Uterus (tissue), 4 donors: ENCODE results near the gene AGFG2. TPM values are rescaled to one million over a fixed set of nuclear protein-coding genes. Genes with fewer than 3 reads are reported as not detected.
A peak's percentile ranks its signal among the peaks of the same experiment; 100 is the strongest.

Source experiments
- DNase-seq, 2 donors: peaks; one replicate each; pipeline ENCODE4 v3.0.0-alpha.2; 2019 to 2020
- H3K27ac ChIP-seq, 2 donors: fragments of 200-600 bp; sonication (generic); 1 replicate in 1 of 2; 2 replicates in 1 of 2; pipeline ENCODE4 v1.5.1; 2016 to 2018
- H3K27me3 ChIP-seq, 2 donors: fragments of 200-600 bp; sonication (generic); one replicate each; pipeline ENCODE4 v1.5.1; 2018 to 2019; ENCODE audit warnings: control low read depth in 1 of 2
- H3K36me3 ChIP-seq, 2 donors: fragments of 200-600 bp; sonication (generic); one replicate each; pipeline ENCODE4 v1.5.1; 2019; ENCODE audit warnings: control low read depth in 1 of 2
- H3K4me1 ChIP-seq, 2 donors: fragments of 200-600 bp; sonication (generic); one replicate each; pipeline ENCODE4 v1.5.1; 2018 to 2019; ENCODE audit warnings: control low read depth in 1 of 2
- H3K4me3 ChIP-seq, 2 donors: fragments of 200-600 bp; sonication (generic); 1 replicate in 1 of 2; 2 replicates in 1 of 2; pipeline ENCODE4 v1.5.1; 2018 to 2019; ENCODE audit warnings: mild to moderate bottlenecking in 1 of 2
- H3K9me3 ChIP-seq, 2 donors: fragments of 200-600 bp; sonication (generic); one replicate each; pipeline ENCODE4 v1.5.1; 2019; ENCODE audit warnings: control low read depth in 1 of 2
- POLR2A ChIP-seq, 2 donors: fragments of 450-650 bp; IDR thresholded peaks; one replicate each; pipeline ENCODE4 v1.6.1; 2016; ENCODE audit warnings: antibody characterized with exemption in 2 of 2, mild to moderate bottlenecking in 1 of 2, moderate library complexity in 1 of 2
- intact Hi-C: fragments of 100-400 bp; cut with DNase I; formaldehyde crosslinking; loops from one replicate; pipeline ENCODE4 v1.15.1; 2023; ENCODE audit warnings: low total_unique reads
- total RNA-seq, 4 donors: library from RNA; depleted of rRNA in 3 of 4; stranded (reverse); fragments of >200 nt in 3 of 4; gene quantifications; one replicate each; pipeline versions ENCODE4 v1.1.0 to v1.2.4, GENCODE V29; 2014 to 2023
- TF ChIP-seq, protein P1 (sequence below), 4 experiments: fragments of 200-600 bp in 2 of 4; fragments of 450-650 bp in 2 of 4; sonication (generic) in 2 of 4; IDR thresholded peaks; one replicate each; pipeline ENCODE4 v1.5.1; 2016 to 2019; ENCODE audit warnings: antibody characterized with exemption in 4 of 4, mild to moderate bottlenecking in 2 of 4, moderate library complexity in 1 of 4
- donor health status: DM: yes; HTN: yes; CAD: no.

AGFG2 gene
- total RNA-seq, 4 donors from 2014 or later, result 6.8 to 64.4 (median 20.4) TPM

DNA sequence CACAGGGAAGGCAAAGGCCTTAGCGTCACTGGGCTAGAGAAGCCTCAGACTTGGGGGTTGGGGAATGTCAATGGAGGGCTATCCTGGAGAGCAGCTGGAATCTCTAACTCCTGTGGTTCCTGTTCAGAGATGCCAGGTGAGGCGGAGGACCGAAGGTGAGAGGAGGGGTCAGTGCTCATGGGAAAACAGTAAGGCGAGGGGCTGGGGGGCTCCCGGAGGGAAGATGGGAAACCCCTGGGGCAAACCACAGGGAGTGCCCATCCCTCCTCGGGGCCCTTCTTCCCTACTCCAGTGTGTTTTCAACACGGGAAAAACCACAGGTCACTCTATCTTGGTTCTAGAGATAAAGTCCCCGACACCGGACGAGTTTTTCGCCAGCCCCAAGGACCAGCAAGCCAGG is 43.6 kb downstream of the AGFG2 start:
- intact Hi-C loops, result loop anchor here (10.0 kb wide), 1 partner anchor 92 kb away; the partner anchor contains the start of gene GNB2
- H3K4me3 ChIP-seq, result no peak overlapping the region
- no peak for DNase-seq
- no peak for TF ChIP-seq POLR2A (IDR thresholded peaks at IDR 0.05)
- TF ChIP-seq, protein P1, sequence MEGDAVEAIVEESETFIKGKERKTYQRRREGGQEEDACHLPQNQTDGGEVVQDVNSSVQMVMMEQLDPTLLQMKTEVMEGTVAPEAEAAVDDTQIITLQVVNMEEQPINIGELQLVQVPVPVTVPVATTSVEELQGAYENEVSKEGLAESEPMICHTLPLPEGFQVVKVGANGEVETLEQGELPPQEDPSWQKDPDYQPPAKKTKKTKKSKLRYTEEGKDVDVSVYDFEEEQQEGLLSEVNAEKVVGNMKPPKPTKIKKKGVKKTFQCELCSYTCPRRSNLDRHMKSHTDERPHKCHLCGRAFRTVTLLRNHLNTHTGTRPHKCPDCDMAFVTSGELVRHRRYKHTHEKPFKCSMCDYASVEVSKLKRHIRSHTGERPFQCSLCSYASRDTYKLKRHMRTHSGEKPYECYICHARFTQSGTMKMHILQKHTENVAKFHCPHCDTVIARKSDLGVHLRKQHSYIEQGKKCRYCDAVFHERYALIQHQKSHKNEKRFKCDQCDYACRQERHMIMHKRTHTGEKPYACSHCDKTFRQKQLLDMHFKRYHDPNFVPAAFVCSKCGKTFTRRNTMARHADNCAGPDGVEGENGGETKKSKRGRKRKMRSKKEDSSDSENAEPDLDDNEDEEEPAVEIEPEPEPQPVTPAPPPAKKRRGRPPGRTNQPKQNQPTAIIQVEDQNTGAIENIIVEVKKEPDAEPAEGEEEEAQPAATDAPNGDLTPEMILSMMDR (IDR thresholded peaks at IDR 0.05), result no peak
- H3K36me3 ChIP-seq, result no peaks in the 10 kb centered on the region
- peak overlapping the region; percentile 27 to 91 for H3K27ac ChIP-seq
- H3K27me3 ChIP-seq, result no peaks in the 10 kb centered on the region
- H3K4me1 ChIP-seq, result peaks cover 6 to 23% of the 10 kb centered on the region in 2 donors
- no peaks in the 10 kb centered on the region for H3K9me3 ChIP-seq

DNA sequence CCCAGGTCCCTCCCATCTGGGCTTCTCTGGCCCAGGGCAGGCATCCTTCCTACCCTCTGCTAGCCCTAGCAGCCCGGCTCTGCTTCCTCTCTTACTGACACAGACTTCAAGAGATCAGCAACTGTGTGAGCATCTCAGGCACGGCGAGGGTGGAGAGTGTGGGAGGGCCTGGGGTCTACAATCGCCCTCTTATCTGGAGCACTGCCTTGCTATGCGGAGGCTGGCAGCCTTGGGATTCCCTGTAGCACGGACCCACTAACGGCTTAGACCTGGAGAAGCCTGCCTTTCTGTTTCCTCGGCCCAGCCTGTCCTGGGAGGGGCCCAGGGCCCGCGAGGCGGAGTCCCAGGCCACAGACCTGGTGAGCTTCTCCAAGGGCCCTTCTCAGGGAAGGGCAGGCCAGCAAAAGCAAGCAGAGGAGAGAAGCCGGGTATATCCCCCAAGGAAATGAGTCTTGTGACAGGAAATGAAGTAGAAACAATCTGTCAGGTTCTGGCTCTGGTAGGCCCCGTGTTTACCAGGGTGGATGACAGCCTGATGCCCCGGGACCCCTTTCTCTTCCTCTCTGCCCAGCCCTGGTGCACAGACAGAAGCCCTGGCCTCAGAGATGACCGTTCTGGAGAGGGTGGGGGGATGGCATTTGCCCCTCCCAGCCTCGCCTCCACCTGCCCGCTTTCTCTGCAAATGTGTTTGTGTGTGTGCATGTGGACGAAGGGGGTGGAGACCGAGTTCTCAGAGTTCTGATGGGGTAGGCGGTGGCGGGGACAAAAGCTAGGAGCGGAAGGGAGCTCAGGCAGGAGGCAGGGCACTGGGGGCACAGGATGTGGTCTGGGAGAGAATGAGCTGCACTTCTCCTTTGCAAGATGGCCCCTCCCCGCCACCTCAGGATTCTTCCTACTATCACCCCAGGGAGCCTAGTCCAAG is 44.4 kb downstream of the AGFG2 start:
- no peak for DNase-seq
- H3K27me3 ChIP-seq, result no peaks in the 10 kb centered on the region
- H3K36me3 ChIP-seq, result no peaks in the 10 kb centered on the region
- no peaks in the 10 kb centered on the region for H3K9me3 ChIP-seq
- H3K4me3 ChIP-seq, result peak overlapping the region in 1 of 2 donors; percentile 86
- TF ChIP-seq POLR2A (IDR thresholded peaks at IDR 0.05), result no peak
- TF ChIP-seq, protein P1 (IDR thresholded peaks at IDR 0.05), result no peak
- H3K27ac ChIP-seq, result peak overlapping the region; percentile 89 to 91
- intact Hi-C loops, result loop anchor here (10.0 kb wide), 1 partner anchor 91 kb away; the partner anchor contains the start of gene GNB2
- peaks cover 6 to 23% of the 10 kb centered on the region in 2 donors for H3K4me1 ChIP-seq

DNA sequence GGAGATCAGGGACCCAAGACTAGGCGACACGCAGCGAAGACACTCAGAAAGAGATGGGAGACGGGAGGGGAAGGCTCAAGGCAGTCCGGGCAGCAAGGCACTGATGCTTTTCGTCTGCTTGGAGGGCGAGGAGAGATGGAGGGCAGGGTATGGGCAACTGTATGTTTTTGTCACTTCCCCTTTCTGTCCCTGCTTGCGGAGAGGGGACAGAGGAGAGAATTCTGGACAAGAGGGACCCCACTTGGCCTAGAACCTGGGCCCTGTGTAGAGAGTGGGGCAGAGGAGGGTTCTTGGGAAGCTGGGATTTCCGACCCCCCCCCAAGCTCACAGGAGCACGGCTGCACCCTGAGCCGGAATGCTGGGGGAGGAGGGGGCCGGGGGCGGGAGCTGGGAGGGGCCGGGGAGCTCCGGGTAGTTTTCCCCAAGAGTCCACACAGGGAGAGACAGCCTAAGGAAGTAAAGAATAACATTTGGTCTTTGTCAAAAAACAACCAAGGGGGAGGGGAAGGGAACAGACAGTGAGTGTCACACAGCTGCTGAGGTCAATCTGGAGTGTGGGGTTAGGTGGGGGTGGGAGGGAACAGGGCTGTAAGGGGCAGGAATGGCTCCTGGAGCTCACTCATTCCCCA is 45.2 kb downstream of the AGFG2 start:
- intact Hi-C loops, result loop anchor here (10.0 kb wide), 1 partner anchor 91 kb away; the partner anchor contains the start of gene GNB2
- no peak for TF ChIP-seq POLR2A (IDR thresholded peaks at IDR 0.05)
- TF ChIP-seq, protein P1 (IDR thresholded peaks at IDR 0.05), result no peak
- no peaks in the 10 kb centered on the region for H3K9me3 ChIP-seq
- DNase-seq, result no peak
- H3K4me3 ChIP-seq, result peak overlapping the region; percentile 5 to 86
- no peaks in the 10 kb centered on the region for H3K27me3 ChIP-seq
- peaks cover 6 to 23% of the 10 kb centered on the region in 2 donors for H3K4me1 ChIP-seq
- H3K36me3 ChIP-seq, result no peaks in the 10 kb centered on the region
- H3K27ac ChIP-seq, result peak overlapping the region; percentile 89 to 91

DNA sequence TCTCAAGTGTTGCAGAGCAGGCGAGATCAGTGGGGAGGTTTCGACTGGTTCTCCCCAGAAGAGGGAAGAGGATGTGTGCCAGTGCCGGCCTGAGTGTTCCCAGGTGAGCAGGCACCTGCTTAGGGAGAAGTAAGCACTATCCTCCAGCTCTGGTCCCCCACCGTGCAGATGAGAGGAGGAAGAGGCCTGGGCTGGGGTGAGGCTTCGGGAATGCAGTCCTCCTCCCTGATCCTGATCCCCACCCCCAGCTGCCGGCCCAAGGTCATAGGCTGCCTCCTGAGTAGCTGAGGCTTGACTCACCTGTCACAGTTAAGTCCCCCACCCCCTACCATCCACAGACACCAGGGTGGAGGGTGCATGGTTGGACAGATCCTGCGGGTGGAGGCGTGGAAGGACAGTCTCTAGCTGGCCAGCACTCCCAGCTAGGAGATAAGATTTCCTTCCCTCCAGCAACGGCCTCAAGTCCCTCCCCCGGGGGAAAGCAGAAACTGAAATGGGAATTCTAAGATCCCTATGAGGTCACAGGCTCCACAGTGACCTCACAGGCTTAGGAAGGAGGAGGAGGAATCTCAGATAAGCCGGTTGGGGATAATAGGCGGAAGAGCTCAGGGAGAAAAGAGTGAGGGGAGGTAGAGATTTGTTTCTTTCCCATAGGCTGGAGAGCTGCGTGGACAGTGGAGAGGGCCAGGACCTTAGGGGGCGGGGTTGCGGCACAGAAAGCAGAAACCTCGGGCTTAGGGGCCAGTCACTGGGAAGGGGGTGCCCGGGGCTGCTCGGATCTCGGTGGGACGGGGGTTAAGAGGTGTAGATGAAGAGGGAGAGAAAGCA is 45.9 kb downstream of the AGFG2 start:
- Histone ChIP-seq H3K4me1 (peaks cover 6 to 23% of the 10 kb centered on the region in 2 donors), H3K9me3 (no peaks in the 10 kb centered on the region)

More for the DNA sequence above, 45.9 kb downstream of the AGFG2 start:
- Histone ChIP-seq H3K27me3 (no peaks in the 10 kb centered on the region), H3K36me3 (no peaks in the 10 kb centered on the region), H3K4me3 (peak overlapping the region; percentile 86 to 98), H3K27ac (peak overlapping the region; percentile 89 to 91)
- peak in 1 of 2 donors; percentile 59 for DNase-seq
- intact Hi-C loops, result loop anchor here (10.0 kb wide), 1 partner anchor 90 kb away; the partner anchor contains the start of gene GNB2
- TF ChIP-seq POLR2A (IDR thresholded peaks at IDR 0.05), result no peak
- TF ChIP-seq, protein P1 (IDR thresholded peaks at IDR 0.05), result no peak
